GM21576 (cell line): ENCODE measurements around the gene LTBP2.

ENCODE experiments used
- ATAC-seq: cut with Tn5 transposase; IDR thresholded peaks from one replicate; pipeline ENCODE4 v1.9.1; 2021; ENCODE audit warnings: mild to moderate bottlenecking, moderate library complexity; ENCODE audit not compliant: unreplicated experiment

The LTBP2 gene

DNA sequence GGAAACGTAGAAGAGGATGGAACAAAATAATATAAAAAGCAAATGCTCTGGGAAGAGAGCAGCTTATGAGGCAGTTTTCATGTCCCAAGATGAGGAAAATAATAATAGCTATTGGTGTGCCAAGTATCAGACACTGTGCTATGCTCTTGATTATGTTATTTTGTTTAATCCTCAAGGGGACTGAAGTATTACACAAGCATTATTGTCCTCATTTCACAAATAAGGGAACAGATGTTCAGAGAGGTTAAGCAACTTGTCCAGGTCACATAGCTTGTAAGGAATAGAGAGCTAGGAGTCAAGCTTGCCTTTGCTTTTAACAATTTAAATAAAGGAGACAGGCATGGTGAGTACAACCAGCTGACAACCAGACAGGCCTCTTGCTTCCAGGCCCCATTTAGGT lies 26.9 kb upstream of the LTBP2 start:
- ATAC-seq: no peak

DNA sequence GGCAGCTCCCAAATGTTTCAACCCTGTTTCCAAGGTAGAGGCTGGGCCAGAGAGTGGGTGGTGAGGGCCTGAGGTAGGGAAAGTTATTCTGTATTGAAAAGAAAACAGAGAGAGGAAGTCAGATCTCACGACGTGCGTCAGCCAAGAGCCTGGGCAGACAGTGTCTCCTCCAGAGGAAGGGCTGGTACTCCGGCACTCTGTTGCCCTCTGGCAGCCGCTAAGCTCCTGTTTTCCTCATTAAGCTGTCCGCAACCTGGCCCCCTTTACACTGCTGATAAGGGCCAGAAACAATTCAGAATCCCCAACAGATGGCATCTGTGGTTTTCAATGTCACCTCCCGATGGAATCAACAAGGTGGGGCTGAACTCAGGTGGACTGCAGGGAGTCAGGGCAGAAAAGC lies 26.0 kb upstream of the LTBP2 start:
- no peak for ATAC-seq

DNA sequence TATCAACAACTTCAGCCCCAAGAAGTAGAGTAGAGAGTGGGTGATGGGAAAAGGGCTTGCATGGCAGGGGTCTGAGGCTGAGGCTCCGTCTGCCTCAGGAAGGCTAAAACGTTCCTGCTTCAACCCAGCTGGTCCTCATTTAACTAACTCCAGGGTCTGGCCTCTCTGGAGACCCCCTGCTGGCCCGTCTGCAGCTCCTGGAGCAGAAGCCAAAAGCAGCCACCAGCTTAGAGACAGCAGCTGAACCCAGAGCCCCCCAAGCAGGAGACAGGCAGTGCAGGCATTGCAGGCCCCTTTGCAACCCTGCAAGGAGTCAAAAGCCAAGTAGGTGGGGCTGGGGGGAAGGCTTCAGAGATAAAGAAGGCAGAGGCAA lies 25.1 kb upstream of the LTBP2 start:
- ATAC-seq: no peak

DNA sequence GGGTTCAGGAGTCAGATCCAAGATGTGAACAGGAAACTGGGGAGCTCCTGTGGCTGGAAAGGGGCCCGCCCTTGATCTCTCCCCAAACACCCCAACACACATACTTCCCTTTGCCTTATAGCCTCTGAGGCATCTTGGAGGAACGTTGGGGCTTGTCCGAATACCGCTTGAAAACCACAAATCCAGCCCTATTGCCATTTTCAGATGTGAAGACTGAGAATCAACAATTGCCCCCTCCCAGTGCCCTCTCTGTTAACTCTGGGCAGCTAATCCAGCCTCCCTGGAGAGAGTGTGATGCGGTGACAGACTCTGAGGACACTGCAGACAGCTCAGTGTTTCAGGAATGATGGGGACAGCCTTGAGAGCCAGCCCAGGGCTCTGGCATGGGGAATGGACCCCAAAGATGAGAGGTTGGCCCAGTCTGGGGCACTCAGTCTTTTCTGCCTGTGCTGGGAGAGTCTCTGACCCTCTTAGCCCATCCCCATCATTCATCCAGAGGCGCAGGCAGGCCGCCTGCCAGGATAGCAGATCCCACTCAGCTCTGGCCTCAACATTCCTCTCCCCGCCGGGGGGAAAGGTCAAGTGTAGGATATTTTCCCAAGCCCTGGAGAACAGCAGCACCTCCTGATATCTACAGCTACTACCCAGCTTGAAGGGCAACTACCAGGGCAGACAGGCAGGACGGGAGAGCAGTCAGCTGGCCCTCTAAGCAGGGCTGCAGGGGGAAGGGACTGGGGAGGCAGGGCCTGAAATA lies 24.6 kb upstream of the LTBP2 start:
- ATAC-seq: no peak

DNA sequence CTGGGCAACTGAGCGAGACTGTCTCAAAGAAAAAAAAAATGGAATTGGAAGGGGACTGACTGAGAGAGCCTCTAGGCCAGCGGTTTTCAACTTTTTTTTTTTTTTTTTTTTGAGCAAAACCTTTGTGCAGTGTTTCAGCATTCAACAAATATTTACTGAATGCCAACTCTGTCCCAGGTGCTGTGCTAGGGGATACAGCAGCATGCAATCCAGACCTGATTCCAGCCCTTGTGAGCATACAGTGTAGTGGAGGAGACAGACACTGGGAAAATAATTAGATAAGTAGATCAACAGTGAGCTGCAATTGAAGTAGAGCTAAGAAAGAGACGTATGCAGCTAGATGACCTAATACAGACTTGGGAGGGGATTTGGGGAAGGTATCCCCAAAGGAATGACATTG lies 23.8 kb upstream of the LTBP2 start:
- ATAC-seq: no peak

DNA sequence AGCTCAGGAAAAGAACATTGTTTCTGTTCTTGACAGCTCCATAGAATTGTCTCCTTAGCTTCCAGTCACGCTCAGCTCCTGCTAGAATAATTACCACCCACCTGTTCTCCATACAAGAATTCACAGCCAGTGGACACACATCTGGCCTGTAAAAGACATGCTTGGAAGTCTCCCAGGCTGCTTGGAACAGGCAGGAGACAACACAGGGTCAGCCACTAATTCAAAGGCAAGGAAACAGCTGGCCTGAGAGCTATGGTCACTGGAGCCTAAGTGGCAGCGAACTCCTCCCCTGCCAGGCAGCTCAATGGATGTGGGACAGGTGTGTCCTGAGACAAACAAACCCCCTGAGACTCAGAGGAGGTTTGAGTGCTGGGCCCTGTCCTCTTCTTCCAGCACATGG lies 22.9 kb upstream of the LTBP2 start:
- no peak for ATAC-seq

DNA sequence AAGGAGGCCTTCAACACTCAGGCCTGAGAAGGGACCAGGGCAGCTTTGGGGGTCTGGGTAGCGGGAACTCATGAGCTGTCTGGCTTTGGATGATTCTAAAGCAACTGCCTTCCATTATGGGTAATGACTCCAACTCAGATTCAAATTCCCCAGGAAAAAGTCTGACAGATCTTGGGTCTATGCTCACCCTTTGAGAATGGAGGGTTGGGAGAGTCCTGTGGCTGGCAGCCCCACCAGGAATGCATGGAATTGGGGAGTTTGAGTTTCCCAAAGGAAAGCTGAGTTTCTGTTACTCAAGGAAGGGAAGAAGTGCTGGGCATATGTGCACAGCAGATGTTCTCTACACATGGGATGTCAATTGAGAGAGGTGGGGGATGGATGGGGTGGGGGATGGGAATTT lies 22.4 kb upstream of the LTBP2 start:
- no peak for ATAC-seq

DNA sequence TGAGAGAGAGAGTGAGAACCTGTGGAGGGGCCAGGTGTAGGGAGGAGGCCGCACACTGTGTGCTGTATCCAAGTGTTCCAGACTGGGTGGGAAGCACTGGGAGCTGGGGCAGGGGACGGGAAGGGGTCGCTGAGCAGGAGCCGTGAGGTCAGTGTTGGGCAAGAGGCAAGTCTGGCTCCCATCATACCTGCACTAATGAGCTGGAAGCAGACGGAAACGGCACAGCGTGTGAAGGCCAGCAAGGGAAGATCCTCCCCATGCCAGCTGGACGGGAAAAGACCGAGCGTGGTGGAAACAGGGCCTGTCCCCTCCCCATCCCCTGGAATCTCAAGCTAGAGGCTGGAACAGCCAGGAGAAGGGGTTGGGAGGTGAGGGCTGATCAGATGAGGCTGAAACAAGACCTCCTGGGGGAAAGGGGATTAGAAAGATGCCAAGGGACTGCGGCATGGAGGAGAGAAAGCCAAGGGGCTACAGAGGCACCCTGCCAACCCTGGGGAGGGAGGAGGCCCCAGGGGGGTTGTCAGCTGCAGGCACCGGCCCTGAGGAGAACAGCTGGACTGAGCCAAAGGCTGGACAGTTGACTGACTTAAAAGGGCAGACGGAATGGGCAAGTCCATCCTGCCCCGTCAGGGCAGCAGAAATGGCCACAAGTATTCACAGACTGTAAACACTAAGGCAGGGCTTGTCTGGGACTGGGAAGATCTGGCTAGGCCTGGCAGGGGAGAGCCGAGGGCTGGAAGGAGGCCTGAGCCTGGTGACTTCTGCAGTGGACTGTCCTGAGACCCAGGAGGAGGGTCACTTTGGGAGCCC lies 19.0 kb upstream of the LTBP2 start:
- ATAC-seq: no peak

DNA sequence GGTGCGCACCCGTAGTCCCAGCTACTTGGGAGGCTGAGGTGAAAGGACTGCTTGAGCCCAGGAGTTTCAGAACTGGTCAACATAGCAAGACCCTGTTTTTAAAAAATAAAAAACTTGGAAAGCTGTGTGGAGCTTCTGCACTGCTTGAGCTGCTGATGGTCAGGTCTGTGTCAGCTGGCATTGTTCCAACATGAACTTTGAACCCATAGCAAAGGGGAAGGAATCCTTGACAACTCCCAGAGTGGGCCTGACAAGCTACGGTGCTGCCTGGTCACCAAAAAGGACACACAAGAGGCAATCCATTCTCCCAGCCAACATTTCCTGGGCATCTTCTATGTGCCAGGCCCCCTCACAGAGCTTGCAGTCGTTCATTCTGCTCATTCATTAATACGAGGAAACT lies 16.4 kb upstream of the LTBP2 start:
- no peak for ATAC-seq

DNA sequence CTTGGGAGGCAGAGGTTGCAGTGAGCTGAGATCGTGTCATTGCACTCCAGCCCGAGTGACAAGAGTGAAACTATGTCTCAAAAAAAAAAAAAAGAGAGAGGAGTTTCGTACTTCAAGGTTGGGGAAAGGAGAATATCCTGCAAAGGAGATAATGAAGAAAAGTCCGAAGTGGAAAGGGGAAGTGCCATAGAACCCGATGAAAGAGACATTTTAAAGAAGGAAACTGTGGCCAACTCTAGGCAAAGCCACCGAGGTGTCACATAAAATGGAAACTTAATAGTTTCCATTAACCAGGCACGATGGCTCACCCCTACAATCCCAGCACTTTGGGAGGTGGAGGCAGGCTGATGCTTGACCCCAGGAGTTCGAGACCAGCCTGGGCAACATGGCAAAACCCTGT lies 15.0 kb upstream of the LTBP2 start:
- no peak for ATAC-seq

DNA sequence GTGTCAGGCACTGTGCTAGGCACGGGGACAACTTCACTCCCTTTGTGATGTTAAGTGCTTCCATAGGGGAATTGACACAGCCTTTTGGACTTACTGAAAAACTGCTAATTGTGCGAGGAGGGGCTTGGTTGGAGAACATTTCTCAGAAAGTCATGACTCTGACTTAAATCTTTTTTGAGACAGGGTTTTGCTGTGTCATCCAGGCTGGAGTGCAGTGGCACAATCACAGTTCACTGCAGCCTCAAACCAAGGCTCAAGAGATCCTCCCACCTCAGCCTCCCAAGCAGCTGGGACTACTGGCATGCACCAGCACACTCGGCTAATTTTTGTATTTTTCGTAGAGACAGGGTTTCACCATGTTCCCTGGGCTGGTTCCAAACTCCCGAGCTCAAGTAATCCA lies 10.2 kb upstream of the LTBP2 start:
- no peak for ATAC-seq

DNA sequence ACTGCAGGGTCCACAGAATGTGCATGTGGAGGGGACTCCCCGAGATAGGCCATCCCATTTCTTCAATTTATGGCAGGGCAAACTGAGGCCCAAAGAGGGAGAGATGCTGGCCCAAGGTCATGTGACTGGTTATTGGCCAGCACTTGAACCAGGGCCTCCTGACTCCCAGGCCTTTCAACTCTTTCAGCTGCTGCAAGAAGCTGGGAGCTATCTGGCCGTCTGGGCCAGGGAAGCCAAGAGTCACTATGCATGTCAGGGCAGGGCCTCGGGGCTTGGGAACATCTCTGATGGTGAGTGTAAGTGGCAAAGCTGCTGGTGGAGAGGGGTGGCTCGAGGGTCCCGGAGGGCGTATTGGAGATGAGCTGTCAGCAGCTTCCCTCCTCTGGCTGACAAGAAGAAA lies 9.5 kb upstream of the LTBP2 start:
- no peak for ATAC-seq

DNA sequence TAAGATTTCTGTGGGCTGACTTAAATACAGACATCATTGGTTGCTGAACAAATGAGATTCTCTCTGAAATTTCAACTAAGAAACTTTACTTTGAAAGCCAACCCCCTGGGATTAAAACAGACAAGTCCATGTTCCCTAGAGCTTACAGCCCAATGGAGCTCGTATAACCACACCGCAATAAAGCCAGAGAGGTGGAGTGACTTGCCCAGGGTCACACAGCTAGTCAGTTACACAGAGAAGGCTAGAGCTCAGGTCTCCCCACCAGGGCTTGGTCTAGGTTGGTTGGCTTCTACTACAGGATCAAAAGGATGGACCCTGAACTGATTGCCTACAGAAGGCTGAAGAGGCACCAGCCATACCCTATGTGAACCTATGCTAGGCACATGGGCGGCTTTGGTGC lies 8.9 kb upstream of the LTBP2 start:
- ATAC-seq: no peak

DNA sequence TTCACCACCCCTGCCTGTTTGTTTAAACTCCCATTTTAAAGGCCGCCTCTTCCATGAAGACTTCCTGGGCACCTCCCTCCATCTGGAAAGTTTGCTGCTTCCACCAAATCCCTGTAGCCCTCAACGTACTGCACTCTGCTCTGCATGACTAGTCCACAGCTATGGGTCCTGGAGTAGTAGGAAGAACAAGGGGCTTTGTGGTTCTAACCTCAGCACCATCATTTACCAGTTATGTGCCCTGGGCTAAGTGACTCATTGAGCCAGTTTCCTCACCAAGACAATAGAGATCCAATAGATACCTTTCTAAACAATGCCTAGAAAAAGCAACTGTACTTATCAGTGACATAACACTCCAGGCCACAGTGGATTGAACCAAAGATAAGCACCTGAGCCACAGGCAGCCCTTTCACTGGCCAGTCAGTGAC lies 8.5 kb upstream of the LTBP2 start:
- no peak for ATAC-seq

DNA sequence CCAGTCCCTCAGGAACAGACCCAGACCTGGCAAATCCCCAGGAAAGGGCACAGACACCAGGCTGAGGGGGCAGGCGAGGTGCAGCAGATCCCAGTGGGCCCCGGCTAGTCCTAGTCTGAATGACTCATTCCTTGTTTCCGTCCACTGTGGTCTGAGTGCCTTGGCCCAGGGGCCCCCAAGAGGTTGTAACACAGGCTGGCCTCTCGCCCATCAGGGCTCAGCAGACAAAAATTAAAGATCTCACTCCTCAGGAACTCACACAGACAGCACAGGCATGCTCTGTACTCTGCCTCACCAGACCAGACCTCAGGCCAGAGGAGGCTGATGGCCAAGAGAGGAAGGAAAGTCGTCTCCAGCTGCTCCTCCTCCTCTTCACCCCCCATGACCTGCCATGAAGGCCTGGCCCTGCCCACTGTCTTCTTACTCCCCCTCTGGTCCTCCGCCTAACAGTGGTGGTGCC lies 7.7 kb upstream of the LTBP2 start:
- ATAC-seq: no peak

DNA sequence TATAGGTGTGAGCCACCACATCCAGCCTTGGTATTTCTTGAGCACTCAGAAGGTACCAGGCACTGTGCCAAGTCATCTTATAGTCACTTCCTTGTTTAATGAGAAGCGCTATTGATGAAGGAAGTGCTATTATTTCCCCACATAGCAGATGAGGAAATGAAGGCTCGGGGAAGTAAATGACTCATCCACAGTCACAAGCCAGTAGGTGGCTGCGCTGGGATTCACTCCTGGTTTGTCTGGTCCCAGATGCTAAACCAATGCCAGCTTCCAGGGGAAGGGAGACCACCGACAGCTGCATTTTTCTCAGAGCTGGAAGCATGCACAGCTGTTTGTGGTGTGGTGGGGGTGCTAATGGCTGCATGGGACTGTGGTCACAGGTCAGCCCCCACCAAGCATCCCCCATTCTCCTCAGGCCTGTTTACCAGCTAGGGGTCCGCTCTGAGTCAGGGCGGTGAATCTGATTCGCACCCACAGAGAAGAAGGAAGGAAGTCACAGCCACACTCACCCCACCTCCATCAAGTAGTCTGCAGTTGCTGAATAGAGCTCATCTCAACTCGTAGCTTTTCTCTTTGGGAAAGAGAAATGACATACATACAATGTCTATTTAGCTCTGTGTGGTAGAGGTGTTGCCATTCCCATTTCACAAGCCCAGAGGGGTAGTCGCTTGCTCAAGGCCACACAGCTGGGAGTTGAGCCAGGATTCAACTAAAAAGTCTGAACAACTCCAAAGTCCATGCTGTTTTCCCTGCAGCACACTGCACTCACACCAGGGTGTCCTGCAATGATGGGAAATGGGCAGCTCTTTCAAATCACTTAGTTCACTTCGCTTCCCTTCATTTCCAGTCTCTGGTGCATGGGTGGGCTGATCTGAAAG lies 6.3 kb upstream of the LTBP2 start:
- ATAC-seq: no peak

DNA sequence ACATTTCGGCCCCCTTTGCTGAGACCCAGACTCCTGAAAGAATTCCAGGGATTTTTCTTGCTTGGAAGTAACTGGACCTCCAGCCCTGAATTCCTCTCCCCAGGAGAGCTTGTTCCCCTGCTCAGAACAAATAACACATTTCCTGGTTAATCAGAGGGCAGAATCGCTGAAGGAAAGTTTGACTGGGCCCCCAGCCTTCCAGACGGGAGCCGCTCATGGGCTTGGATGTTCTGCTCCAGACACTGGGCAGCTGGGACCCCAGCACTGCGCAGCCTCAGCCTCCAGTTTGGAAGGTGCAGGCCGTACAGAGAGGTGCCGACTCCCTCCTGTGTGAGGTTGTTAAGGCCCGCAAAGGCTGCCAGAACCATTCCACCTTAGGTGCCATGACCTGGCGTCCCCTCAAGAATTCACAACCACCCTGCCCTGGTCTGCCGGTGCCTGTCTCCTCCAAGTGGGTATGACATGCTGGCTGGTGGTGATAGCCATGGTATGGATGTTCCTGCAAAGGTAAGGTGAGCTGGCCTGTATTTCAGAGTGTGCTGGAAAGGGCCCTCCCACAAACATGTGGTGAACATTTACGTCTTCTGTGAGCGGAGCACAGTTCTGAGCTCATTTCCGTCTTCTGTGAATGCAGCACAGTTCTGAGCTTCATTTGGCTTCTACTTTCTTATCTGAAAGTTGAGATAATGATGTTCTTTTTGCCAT lies 5.1 kb upstream of the LTBP2 start:
- ATAC-seq: no peak

DNA sequence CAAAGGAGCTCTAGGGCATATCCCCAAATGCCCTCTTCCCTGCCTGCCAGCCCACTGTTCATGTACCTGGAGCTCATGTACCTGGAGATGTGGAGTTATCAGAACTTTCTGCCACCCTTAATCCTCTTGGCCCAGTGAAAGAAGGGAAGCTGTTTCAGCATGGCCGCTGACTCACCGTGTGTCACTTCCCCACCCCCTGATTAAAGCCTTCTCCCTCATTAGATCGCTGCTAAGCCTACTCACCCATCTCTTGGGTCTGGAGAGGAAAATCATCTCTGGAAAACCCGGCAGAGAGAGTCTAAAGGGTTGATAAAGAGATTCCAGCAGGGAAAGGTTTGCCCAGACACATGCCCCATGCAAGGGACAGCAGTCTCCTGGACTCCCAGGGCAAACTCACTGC lies 4.5 kb upstream of the LTBP2 start:
- ATAC-seq: no peak

DNA sequence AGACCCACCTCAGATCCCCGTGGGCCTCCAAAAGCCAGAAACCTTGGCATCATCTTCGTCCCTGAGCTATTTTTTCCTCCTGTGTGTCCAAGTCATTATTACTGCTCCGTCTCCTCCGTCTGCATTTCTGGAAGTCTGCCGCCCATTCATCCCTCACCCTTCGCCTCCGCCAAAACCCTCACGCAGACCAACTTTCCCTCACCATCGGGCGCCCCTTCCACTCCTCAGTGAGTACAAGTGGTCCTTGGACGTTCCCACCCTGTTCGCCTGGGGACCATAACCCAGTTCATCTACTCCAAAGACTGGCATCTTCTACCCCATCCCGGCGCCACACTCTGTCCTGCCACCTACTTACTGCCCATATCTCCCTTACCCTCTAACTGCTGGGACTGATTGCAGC lies 3.7 kb upstream of the LTBP2 start:
- no peak for ATAC-seq

DNA sequence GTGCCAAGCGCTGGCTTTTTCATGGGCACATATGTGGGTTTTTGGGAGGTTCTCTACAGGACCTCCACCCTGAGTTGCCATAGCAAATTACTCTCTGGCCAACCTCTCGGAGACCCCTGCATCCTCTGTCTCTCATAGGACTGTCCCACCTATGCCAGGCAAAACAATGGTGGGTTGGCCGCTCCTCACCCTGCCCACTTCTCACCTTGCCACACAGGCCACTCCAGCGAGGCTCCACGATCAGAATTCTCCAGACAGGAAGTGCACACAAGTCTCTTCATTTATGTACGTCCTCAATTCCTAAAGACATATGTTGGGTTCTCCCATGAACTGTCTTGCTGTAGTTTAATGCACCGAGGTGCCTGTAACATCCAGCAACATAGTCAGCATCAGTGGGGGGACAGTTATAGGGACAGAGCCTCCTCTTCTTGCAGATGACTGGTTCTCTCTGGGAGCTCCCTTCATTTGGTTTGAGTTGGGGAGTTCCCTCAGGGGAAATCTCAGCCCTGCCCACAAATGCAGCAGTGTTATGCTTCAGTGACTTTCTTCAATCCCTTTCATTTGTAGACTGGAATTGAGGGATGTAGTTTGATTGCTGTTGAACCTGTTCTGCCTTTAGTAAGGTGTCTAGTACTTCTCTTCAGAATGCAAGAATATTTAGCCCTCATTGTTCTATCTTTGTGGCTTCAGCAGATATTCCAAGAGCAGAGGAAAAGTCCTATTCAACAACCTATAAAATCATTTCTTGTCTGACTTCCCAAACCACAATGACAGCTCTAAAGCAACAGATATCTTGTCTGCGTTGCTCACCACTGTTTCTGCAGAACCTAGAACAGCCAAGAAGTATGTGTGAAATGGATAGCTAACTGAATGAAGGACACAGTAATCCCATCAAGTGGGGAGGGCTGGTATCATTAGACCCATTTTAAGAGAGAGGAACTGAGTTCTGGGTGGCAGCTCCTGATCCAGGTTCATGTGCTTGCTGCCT lies 2.8 kb upstream of the LTBP2 start:
- ATAC-seq: no peak
